ENCODE measurements around the gene POMGNT1. TPM values are rescaled to one million over a fixed set of nuclear protein-coding genes. Genes with fewer than 3 reads are reported as not detected.
A peak's percentile ranks its signal among the peaks of the same experiment; 100 is the strongest.

Gene POMGNT1
- total and polyA plus RNA-seq, 8 donors, result 52.9 to 85.3 (median 71.8) TPM

- H3K9me3 ChIP-seq, result no peaks in the 10 kb centered on the region
- peak within 1 kb of the TSS; percentile 17 to 75 for H3K27ac ChIP-seq
- ATAC-seq (no peak), DNase-seq (no peak)
- no peaks in the 10 kb centered on the region for H3K36me3 ChIP-seq
- H3K27me3 ChIP-seq, result no peaks in the 10 kb centered on the region
- TF ChIP-seq, protein P1, sequence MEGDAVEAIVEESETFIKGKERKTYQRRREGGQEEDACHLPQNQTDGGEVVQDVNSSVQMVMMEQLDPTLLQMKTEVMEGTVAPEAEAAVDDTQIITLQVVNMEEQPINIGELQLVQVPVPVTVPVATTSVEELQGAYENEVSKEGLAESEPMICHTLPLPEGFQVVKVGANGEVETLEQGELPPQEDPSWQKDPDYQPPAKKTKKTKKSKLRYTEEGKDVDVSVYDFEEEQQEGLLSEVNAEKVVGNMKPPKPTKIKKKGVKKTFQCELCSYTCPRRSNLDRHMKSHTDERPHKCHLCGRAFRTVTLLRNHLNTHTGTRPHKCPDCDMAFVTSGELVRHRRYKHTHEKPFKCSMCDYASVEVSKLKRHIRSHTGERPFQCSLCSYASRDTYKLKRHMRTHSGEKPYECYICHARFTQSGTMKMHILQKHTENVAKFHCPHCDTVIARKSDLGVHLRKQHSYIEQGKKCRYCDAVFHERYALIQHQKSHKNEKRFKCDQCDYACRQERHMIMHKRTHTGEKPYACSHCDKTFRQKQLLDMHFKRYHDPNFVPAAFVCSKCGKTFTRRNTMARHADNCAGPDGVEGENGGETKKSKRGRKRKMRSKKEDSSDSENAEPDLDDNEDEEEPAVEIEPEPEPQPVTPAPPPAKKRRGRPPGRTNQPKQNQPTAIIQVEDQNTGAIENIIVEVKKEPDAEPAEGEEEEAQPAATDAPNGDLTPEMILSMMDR (IDR thresholded peaks at IDR 0.05), result no peak
- H3K4me1 ChIP-seq, result peaks cover 19 to 40% of the 10 kb centered on the region in 2 donors
- intact Hi-C loops (cut with DNase I), result no loop called here
- H3K4me3 ChIP-seq, result no peak within 1 kb of the TSS
Observed at GRCh38 chr1:46176211-46176865, 21.9 kb downstream of the POMGNT1 start, which contains the start of gene P3R3URF. P3R3URF (minus strand) TSS chr1:46176488; CDS start chr1:46176471, 17 bp downstream.

DNA sequence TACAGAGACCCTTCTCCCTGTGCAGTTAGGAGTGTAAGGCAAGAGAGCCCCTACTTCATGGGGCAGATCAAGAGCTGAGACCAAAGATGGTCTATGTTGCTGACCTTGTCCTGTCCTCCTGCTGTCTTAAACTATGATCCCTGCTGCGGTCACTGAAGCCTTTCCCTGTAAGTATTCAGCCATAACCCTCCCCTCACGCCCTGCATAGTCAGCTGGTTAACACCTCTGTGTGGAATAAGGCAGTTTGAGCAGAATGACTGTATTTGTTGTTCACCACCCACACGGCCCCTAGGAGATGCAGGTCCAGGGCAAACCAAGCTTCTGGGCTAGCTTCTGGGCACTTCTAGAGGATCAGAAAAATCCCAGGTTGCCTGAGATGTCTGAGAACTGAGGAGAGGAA lies 23.0 kb downstream of the POMGNT1 start:
- no peaks in the 10 kb centered on the region for H3K36me3 ChIP-seq
- ATAC-seq, result no peak
- intact Hi-C loops (cut with DNase I), result no loop called here
- TF ChIP-seq, protein P1 (IDR thresholded peaks at IDR 0.05), result no peak
- no peak for DNase-seq
- peak overlapping the region; percentile 17 to 75 for H3K27ac ChIP-seq
- no peaks in the 10 kb centered on the region for H3K9me3 ChIP-seq
- H3K4me3 ChIP-seq, result no peak overlapping the region
- H3K4me1 ChIP-seq, result peaks cover 19 to 47% of the 10 kb centered on the region in 2 donors
- H3K27me3 ChIP-seq, result no peaks in the 10 kb centered on the region

DNA sequence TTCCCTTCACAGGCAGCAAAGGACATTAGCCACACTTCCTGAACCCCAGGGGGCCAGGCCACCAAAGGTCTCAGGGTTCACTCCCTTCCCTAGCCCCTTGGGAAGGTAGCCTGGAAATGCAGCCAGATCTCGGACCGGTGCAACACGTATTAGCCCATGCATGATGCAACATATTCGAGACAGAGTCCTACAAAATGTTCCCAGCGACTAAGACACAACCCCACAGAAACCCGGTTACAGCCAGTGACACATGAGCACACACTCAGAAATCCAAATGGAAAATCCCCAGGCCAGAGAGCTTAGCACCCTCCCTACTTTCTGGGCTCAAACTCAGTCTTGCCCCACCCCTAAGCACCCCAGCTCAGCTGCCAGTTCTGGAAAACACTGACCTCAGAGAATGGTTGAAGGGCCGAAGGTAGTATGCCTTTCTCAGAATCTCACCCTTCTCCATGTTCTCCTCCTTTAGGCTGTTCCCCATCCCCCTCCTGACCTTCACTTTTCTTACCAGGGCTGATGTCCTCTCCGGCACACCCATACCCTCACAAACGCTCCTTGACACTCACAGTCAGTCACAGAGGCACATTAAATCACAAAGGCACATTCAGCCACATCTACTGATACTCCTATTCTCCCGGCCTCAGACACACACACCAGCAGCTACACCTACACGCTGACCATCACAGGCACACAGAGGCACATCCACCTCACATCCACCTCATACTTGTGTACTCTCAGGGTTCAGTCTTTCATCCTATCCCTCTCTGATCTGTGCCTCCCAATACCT lies 23.6 kb downstream of the POMGNT1 start, which contains the start of gene TSPAN1:
TSPAN1 (plus strand) TSS at position 640 of the 784 bp plus-strand sequence. CDS start 6,021 bp downstream, outside the sequence.
- no peak for DNase-seq
- peak within 1 kb of the TSS; percentile 17 to 75 for H3K27ac ChIP-seq
- TF ChIP-seq, protein P1 (IDR thresholded peaks at IDR 0.05), result no peak
- peak; percentile 73 for ATAC-seq
- no peaks in the 10 kb centered on the region for H3K36me3 ChIP-seq
- no peaks in the 10 kb centered on the region for H3K9me3 ChIP-seq
- H3K4me3 ChIP-seq, result no peak within 1 kb of the TSS
- no peaks in the 10 kb centered on the region for H3K27me3 ChIP-seq
- H3K4me1 ChIP-seq, result peaks cover 15 to 53% of the 10 kb centered on the region in 2 donors
- intact Hi-C loops (cut with DNase I), result no loop called here

DNA sequence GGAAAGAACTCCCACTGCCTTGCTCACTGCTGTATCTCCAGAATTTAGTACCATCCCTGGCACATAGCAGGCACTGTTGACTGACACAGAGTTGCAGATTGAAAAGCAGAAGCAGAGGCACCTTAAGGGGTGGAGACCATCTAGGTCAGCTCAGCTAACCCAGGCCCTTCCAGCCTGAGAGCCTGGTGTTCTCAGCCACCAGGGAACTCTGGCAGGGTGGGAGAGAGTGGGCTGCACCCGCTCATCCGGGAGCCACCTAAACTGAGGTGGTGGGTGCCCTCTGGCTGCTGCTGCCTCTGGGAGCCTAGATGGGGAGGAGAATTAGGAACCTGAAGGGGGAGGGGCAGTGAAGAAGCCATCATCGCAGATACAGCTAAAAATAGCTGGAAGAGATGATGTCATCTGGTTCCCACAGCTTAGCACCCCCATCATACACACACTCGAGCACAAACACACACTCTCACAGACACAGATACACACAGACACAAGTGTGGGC lies 24.8 kb downstream of the POMGNT1 start:
- Histone ChIP-seq H3K4me1 (peaks cover 15 to 55% of the 10 kb centered on the region in 2 donors), H3K27me3 (no peaks in the 10 kb centered on the region), H3K9me3 (no peaks in the 10 kb centered on the region), H3K36me3 (no peaks in the 10 kb centered on the region), H3K27ac (peak overlapping the region in 1 of 2 donors; percentile 75), H3K4me3 (no peak overlapping the region)
- no peak for ATAC-seq
- DNase-seq, result no peak
- intact Hi-C loops (cut with DNase I), result no loop called here
- TF ChIP-seq, protein P1 (IDR thresholded peaks at IDR 0.05), result no peak

- Histone ChIP-seq H3K36me3 (no peaks in the 10 kb centered on the region), H3K27me3 (peaks cover 0 to 9% of the 10 kb centered on the region in 2 donors), H3K27ac (peak overlapping the region in 1 of 2 donors; percentile 74), H3K4me3 (no peak overlapping the region), H3K4me1 (peaks cover 15 to 66% of the 10 kb centered on the region in 2 donors), H3K9me3 (no peaks in the 10 kb centered on the region)
- intact Hi-C loops (cut with DNase I), result no loop called here
- DNase-seq (no peak), ATAC-seq (no peak)
- TF ChIP-seq, protein P1 (IDR thresholded peaks at IDR 0.05), result no peak
Observed at GRCh38 chr1:46172321-46172720, 25.9 kb downstream of the POMGNT1 start.

Data from left lung (tissue), 10 donors.